Mesenchymal stem cell (in vitro differentiated cells and primary cell): ENCODE results near the gene CTNNA1.

ENCODE experiments used
- DNase-seq: peaks from one replicate; pipeline ENCODE4 v3.0.0-alpha.2; 2013
- H2AFZ ChIP-seq: one replicate; pipeline ENCODE4 v1.6.1; 2013; ENCODE audit warnings: low read depth, mild to moderate bottlenecking, control low read depth, inconsistent platforms, low read length, moderate library complexity
- H2AK5ac ChIP-seq: 2 replicates; pipeline ENCODE4 v1.6.1; 2013; ENCODE audit warnings: low read length, moderate library complexity, mild to moderate bottlenecking, inconsistent platforms; ENCODE audit not compliant: severe bottlenecking
- H2BK120ac ChIP-seq: one replicate; pipeline ENCODE4 v1.6.1; 2013; ENCODE audit warnings: low read depth, mild to moderate bottlenecking, inconsistent platforms, low read length, moderate library complexity
- H2BK12ac ChIP-seq, 2 experiments: one replicate each; pipeline ENCODE4 v1.6.1; 2013; ENCODE audit warnings: inconsistent platforms in 2 of 2, low read length in 2 of 2, mild to moderate bottlenecking in 2 of 2, moderate library complexity in 2 of 2, control low read depth in 1 of 2
- H2BK15ac ChIP-seq: one replicate; pipeline ENCODE4 v1.6.1; 2013; ENCODE audit warnings: mild to moderate bottlenecking, low read depth, inconsistent platforms; ENCODE audit not compliant: poor library complexity, severe bottlenecking
- H2BK5ac ChIP-seq: 2 replicates; pipeline ENCODE4 v1.6.1; 2013; ENCODE audit warnings: low read depth, mild to moderate bottlenecking, low read length, control low read depth, inconsistent platforms; ENCODE audit not compliant: poor library complexity, severe bottlenecking
- H3K14ac ChIP-seq, 2 experiments: one replicate each; pipeline ENCODE4 v1.6.1; 2013; ENCODE audit warnings: inconsistent platforms in 2 of 2, low read length in 2 of 2, control low read depth in 1 of 2, mild to moderate bottlenecking in 1 of 2, moderate library complexity in 1 of 2
- H3K18ac ChIP-seq, 2 experiments: one replicate each; pipeline ENCODE4 v1.6.1; 2013; ENCODE audit warnings: inconsistent platforms in 2 of 2, low read length in 2 of 2, control low read depth in 1 of 2, low read depth in 1 of 2, mild to moderate bottlenecking in 1 of 2
- H3K23ac ChIP-seq, 2 experiments: one replicate each; pipeline ENCODE4 v1.6.1; 2013; ENCODE audit warnings: inconsistent platforms in 2 of 2, low read length in 2 of 2, mild to moderate bottlenecking in 2 of 2, moderate library complexity in 2 of 2, control low read depth in 1 of 2
- H3K27ac ChIP-seq: 2 replicates; pipeline ENCODE4 v1.5.1; 2013; ENCODE audit warnings: mild to moderate bottlenecking, moderate library complexity, low read length, control low read depth, inconsistent platforms; ENCODE audit not compliant: poor library complexity, severe bottlenecking
- H3K27me3 ChIP-seq, 2 experiments: 2 replicates each; pipeline versions ENCODE4 v1.6.1 to v1.7.0; 2013; ENCODE audit warnings: low read length in 2 of 2, mild to moderate bottlenecking in 2 of 2, moderate library complexity in 2 of 2, control low read depth in 1 of 2, inconsistent platforms in 1 of 2; ENCODE audit not compliant: control insufficient read depth in 1 of 2, insufficient read depth in 1 of 2
- H3K36me3 ChIP-seq, 2 experiments: 2 replicates each; pipeline versions ENCODE4 v1.6.1 to v1.7.0; 2013; ENCODE audit warnings: low read length in 2 of 2, control low read depth in 1 of 2, inconsistent platforms in 1 of 2, low read depth in 1 of 2, mild to moderate bottlenecking in 1 of 2; ENCODE audit not compliant: insufficient read depth in 2 of 2, control insufficient read depth in 1 of 2
- H3K4ac ChIP-seq, 2 experiments: one replicate each; pipeline ENCODE4 v1.6.1; 2013; ENCODE audit warnings: inconsistent platforms in 2 of 2, low read length in 2 of 2, mild to moderate bottlenecking in 2 of 2, moderate library complexity in 2 of 2, control low read depth in 1 of 2, low read depth in 1 of 2
- H3K4me1 ChIP-seq: 2 replicates; pipeline ENCODE4 v1.6.1; 2013; ENCODE audit warnings: low read depth, low read length, control low read depth; ENCODE audit not compliant: control insufficient read depth, insufficient read depth
- H3K4me2 ChIP-seq: 2 replicates; pipeline ENCODE4 v1.6.1; 2013; ENCODE audit warnings: low read length, mild to moderate bottlenecking, inconsistent platforms; ENCODE audit not compliant: poor library complexity, severe bottlenecking
- H3K4me3 ChIP-seq, 2 experiments: 2 replicates each; pipeline versions ENCODE4 v1.5.1 to v1.7.0; 2013; ENCODE audit warnings: low read length in 2 of 2, mild to moderate bottlenecking in 2 of 2, control low read depth in 1 of 2, low read depth in 1 of 2; ENCODE audit not compliant: insufficient read depth in 1 of 2
- H3K79me1 ChIP-seq: replicated peaks from 2 replicates; pipeline ENCODE4 v1.6.1; 2013; ENCODE audit warnings: mild to moderate bottlenecking, control low read depth, low read length, inconsistent platforms; ENCODE audit not compliant: poor library complexity, severe bottlenecking
- H3K9ac ChIP-seq: 2 replicates; pipeline ENCODE4 v1.7.0; 2013; ENCODE audit warnings: mild to moderate bottlenecking, low read length, moderate library complexity
- H3K9me3 ChIP-seq: 2 replicates; pipeline ENCODE4 v1.7.0; 2013; ENCODE audit warnings: mild to moderate bottlenecking, low read length; ENCODE audit not compliant: control insufficient read depth
- H4K8ac ChIP-seq: one replicate; pipeline ENCODE4 v1.6.1; 2013; ENCODE audit warnings: inconsistent platforms, mild to moderate bottlenecking, low read length, moderate library complexity
- H4K91ac ChIP-seq: one replicate; pipeline ENCODE4 v1.6.1; 2013; ENCODE audit warnings: mild to moderate bottlenecking, low read length, inconsistent platforms
- WGBS: methylation state at CpG from one replicate; pipeline ENCODE4 v1.1.7; 2013; ENCODE audit warnings: mixed read lengths; 5-methylcytosine and 5-hydroxymethylcytosine counted together

Gene CTNNA1

GRCh38 chr5:138948471-138949222, 195.4 kb downstream of the CTNNA1 start:
- Histone ChIP-seq H3K27me3 (no peaks in the 10 kb centered on the region), H3K23ac (no peak overlapping the region), H2BK12ac (no peak overlapping the region), H3K18ac (peak overlapping the region in 1 of 2 experiments; percentile 21), H2BK5ac (no peak overlapping the region), H4K8ac (no peak overlapping the region), H2AFZ (no peak overlapping the region), H4K91ac (no peak overlapping the region), H2AK5ac (peak overlapping the region; percentile 38), H3K4me1 (peaks cover 59% of the 10 kb centered on the region), H3K14ac (no peak overlapping the region), H3K36me3 (peaks cover 22 to 46% of the 10 kb centered on the region in 2 experiments), H3K9me3 (no peaks in the 10 kb centered on the region), H3K9ac (no peak overlapping the region), H3K4ac (no peak overlapping the region), H3K4me3 (no peak overlapping the region), H3K4me2 (no peak overlapping the region), H2BK15ac (no peak overlapping the region), H2BK120ac (no peak overlapping the region), H3K27ac (no peak overlapping the region), H3K79me1 (peaks cover 23% of the 10 kb centered on the region)
- no peak for DNase-seq
- 65% methylated on average over 21 of the region's 23 CpGs for WGBS

- Histone ChIP-seq H3K4me3 (no peak overlapping the region), H3K4me2 (no peak overlapping the region), H3K4me1 (peaks cover 59% of the 10 kb centered on the region), H3K4ac (no peak overlapping the region), H4K91ac (no peak overlapping the region), H3K18ac (peak overlapping the region in 1 of 2 experiments; percentile 21), H2BK120ac (no peak overlapping the region), H3K23ac (no peak overlapping the region), H2BK15ac (no peak overlapping the region), H2AK5ac (peak overlapping the region; percentile 38), H3K14ac (no peak overlapping the region), H3K9me3 (no peaks in the 10 kb centered on the region), H3K9ac (no peak overlapping the region), H3K27me3 (no peaks in the 10 kb centered on the region), H3K79me1 (peaks cover 27% of the 10 kb centered on the region), H4K8ac (no peak overlapping the region), H3K36me3 (peaks cover 22 to 46% of the 10 kb centered on the region in 2 experiments), H3K27ac (no peak overlapping the region), H2AFZ (no peak overlapping the region), H2BK12ac (no peak overlapping the region), H2BK5ac (no peak overlapping the region)
- 96% methylated on average over 4 of the region's 4 CpGs for WGBS
- DNase-seq = no peak
Observed at GRCh38 chr5:138949223-138949574, 196.0 kb downstream of the CTNNA1 start.

- Histone ChIP-seq H4K8ac (no peak overlapping the region), H3K36me3 (peaks cover 22 to 46% of the 10 kb centered on the region in 2 experiments), H3K27ac (no peak overlapping the region), H3K4me2 (no peak overlapping the region), H2BK5ac (no peak overlapping the region), H3K9me3 (no peaks in the 10 kb centered on the region), H2BK12ac (no peak overlapping the region), H3K18ac (no peak overlapping the region), H3K4me1 (peaks cover 60% of the 10 kb centered on the region), H2BK120ac (no peak overlapping the region), H3K4ac (no peak overlapping the region), H2BK15ac (no peak overlapping the region), H3K79me1 (peaks cover 28% of the 10 kb centered on the region), H3K9ac (no peak overlapping the region), H2AK5ac (no peak overlapping the region), H4K91ac (no peak overlapping the region), H3K14ac (no peak overlapping the region), H3K4me3 (no peak overlapping the region), H3K23ac (no peak overlapping the region), H3K27me3 (no peaks in the 10 kb centered on the region), H2AFZ (no peak overlapping the region)
- WGBS = 100% methylated on average over 1 of the region's 3 CpGs
- DNase-seq = no peak
Observed at GRCh38 chr5:138949988-138950387, 196.8 kb downstream of the CTNNA1 start.

- no peak for DNase-seq
- Histone ChIP-seq H3K23ac (no peak overlapping the region), H3K27me3 (no peaks in the 10 kb centered on the region), H3K36me3 (peaks cover 22 to 42% of the 10 kb centered on the region in 2 experiments), H2BK12ac (no peak overlapping the region), H3K4me2 (no peak overlapping the region), H3K4me3 (no peak overlapping the region), H3K9ac (no peak overlapping the region), H2AFZ (no peak overlapping the region), H2BK5ac (no peak overlapping the region), H2BK15ac (no peak overlapping the region), H2BK120ac (no peak overlapping the region), H4K8ac (no peak overlapping the region), H4K91ac (no peak overlapping the region), H3K27ac (no peak overlapping the region), H3K4ac (peak overlapping the region in 1 of 2 experiments; percentile 18), H3K79me1 (peaks cover 28% of the 10 kb centered on the region), H3K14ac (no peak overlapping the region), H2AK5ac (no peak overlapping the region), H3K18ac (no peak overlapping the region), H3K4me1 (peaks cover 60% of the 10 kb centered on the region), H3K9me3 (no peaks in the 10 kb centered on the region)
- WGBS = 89% methylated on average over 14 of the region's 14 CpGs
Observed at GRCh38 chr5:138950421-138951031, 197.3 kb downstream of the CTNNA1 start.
